ENCODE measurements around the gene QRSL1.
"Not testable (repeated sequence)": the region's sequence is repeated elsewhere in the genome, so short reads cannot be mapped to it uniquely, and the experiment has no call there.

Gene QRSL1

DNA sequence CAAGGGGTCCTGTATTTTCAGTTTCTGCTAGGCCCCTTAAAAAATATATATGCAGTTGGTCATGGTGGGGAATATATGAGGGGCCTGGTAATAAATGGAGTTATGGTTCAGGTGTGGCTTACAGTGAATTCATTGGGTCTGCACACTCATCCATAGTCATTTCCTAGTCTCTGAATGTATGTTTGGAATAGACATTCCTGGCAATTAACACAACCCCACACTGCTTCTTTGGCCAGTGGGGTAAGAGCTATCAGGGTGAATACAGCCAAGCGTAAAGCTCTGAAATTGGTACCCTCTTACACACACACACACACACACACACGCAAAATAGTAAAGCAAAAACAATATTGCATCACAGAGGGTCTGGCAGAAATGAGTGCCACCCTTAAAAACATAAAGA lies 56.5 kb downstream of the QRSL1 start:
- no peak for DNase-seq

DNA sequence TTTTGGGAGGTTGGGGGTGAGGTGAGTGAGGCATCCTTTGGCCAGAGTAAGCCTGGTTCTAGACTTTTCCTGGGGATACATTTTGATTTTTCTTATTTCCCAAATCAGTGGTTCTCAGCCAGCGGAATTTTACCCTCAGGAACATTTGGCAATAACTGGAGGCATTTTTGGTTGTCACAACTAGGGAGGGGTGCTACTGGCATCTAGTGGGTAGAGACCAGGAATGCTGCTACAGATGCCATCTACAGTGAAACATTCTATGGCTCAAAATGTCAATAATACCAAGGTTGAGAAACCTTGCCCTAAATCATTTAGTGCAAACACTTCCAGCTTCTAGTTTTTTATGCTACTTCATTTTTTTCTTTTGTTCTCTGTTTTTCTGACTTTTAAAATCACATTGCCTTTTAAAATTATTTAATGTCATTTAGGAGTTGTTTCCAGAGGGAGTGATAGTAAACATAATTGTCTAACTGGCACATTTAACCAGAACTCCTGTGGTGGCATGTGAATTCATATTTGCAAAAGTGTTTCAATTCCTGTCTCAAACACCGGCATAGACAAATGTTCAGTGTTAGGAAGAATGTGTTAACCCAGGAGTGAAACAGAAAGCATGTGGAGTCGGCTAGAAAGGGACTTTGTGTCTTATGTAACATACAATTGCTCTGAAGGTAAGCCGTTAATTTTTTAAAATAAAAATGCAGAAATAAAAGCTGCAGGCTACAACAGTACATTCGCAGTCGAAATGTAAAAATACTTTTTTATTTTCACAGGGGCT lies 59.0 kb downstream of the QRSL1 start:
- no peak for DNase-seq

DNA sequence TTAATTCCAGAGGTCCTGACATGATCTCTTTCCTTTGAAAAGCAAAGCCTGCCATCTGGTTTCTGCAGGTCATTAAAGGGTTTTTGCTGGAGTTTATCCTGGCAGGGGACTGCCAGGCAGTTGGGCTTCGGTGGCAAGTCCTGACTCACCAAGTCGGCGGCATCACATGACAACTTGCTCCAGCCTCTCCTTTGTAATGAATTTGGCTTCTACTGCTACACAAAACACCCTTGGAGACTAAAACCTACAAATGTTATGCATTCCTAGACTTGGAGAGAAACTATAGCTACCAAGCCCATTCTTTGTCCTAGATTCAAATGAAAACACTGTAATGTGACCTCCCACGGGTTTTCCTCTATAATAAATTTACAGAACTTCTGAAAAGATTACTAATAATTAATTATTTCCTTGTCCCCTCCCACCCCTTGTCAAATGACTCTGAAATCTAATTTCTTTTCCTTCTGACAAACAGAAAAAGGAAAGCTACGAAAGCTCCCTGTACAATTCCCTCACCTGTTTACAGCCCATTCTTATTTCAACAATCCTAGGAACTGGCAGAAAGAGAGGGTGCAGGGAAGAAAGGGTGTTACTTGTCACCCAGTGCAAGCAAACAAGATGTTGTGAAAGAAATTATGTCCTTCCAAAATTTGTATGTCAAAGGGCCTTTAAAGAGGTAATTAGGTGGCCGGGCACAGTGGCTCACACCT lies 62.9 kb downstream of the QRSL1 start:
- no peak for DNase-seq

DNA sequence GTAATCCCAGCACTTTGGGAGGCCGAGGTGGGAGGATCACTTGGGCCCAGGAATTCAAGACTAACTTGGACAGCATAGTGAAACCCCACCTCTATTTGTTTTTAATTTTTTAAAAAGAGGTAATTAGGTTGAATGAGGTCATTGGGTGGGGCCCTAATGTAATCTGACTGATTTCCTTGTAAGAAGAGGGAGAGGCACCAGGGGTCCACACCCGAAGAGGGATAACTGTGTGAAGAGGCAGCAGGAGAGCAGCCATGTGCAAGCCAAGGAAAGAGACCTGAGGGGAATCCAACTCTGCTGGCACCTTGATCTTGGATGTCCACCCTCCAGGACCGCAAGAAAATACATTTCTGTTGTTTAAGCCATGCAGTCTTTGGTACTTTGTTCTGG lies 63.4 kb downstream of the QRSL1 start:
- DNase-seq = no peak

DNA sequence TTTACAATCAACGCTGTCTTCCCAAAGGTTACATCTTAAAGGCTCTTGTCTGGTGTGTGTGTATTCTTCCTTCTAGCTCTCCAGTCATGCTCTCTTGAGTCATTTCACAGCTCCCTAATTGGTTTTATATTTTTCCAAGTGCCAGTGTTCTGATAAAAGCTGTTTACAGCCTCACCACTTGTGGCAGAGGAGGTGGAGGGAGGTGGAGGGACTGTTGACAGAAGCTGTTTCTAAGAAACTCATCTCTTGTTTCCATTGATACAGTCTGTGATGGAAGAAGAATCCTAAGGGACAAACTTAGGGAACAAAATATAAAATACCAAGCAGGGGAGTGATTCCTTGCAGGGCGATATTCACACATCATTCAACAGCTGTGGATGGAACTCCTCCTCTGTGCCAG lies 64.0 kb downstream of the QRSL1 start:
- no peak for DNase-seq

DNA sequence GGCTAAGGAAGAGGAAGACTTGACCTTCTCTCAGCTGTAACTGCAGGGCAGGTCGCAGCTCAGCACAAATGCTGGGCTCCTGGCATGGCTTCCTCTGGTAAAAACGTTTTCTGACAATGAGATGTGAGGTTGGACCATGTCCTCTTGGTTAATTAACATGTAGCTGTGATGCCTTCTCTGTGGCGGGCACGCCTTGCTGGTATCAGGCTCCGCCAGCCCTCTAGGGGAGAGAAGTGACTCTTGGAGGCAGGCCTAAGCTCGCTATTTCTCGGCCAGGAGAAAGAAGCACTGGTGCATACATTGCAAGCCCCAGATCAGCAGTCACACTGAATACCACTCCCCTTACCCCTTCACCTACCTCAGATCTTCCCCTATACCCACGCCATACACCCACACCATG lies 65.0 kb downstream of the QRSL1 start:
- no peak for DNase-seq

DNA sequence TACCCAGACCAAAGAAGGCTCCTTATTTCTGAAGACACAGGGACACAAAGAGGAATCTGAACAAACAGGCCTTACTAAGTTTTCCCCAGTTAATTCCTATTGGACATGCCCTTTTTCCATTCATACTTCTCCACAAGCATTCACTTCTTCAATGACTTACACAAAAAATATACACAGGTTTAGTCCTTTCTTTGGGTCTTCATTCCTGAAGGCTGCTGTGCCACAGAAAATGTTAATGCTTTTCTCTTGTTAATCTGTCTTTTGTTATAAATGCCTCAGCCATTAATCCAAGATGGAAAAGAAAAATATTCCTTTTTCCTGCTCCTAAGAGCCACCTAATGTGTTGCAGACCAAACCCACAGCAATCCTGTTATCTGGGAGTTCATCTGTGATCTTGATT lies 71.2 kb downstream of the QRSL1 start:
- DNase-seq = no peak

DNA sequence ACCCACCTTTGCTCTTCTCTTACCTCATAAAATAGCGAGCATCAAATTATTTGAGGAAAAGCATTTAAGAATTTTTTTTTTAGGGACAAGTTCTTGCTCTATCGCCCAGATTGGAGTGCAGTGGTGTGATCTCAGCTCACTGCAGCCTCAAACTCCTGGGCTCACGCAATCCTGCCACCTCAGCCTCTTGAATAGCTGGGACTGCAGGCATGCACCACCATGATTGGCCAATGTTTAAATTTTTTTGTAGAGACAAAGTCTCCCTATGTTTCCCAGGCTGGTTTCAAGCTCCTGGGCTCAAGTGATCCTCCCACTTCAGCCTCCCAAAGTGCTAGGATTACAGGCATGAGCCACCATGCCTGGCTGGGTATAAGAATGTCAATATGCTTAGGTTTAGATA lies 71.8 kb downstream of the QRSL1 start:
- DNase-seq = not testable (repeated sequence)

DNA sequence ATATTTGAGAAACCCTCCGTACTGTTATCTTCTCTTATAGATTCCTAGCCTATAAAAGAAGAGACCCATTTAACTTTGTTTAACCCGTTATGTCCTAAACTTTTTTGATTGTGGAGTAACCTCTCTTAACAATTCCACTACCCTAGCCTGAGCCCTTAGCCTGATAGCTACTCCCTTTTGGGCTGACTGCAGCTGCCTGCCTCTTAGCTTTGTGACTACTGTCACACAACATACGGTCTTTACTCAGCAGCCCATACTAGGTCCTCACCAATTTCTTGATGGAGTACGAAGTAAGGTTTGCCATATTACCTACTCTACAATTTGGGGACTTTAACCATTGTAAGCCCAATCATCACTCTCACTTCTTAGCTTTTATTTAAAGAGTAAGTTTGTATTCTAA lies 72.7 kb downstream of the QRSL1 start:
- DNase-seq = no peak

DNA sequence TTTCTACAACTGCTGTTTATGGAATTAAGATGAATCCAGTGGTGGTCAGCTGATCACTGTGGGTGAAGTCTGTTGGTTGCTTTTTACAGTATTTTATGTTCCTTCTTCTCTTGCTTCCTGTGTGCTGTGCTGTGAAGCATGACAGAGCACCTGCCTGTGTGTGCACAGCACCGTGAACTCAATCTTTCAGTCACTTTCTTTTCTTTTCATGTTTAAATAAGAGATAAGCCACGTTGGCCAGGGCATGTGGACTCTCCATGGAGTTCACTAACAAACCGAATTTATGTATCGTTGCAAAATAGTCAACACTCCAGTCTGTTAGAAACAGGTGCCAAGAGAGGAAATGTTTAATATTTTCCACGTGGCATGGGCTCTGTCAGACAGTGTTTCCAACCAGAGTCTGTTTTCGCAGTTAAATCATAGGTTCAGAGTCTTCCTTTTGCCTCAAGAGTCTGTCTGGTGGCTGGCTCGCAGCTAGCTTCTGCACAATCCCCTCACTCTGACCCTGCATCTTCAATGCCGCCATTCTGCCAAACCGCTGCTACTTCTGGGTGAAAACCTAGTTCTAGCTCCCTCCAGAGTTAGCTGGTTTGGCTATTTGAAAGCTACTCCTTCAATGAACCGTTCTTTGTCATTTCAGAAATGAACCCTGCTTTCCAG lies 73.2 kb downstream of the QRSL1 start:
- DNase-seq = no peak

DNA sequence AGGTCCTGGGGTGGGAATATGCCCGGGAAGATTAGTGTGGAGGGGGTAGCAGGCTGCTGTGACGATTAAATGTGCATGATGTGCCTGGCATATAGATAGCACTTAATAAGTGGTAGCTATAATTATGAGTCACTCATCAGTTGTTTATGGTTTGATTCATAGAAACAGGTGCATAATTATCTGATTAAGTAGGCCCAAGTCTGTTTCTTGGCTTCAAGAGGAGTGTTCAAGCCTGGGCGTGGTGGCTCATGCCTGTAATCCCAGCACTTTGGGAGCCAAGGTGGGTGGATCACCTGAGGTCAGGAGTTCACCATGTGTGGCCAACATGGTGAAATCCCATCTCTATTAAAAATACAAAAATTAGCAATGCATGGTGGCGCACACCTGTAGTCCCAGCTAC lies 74.9 kb downstream of the QRSL1 start:
- no peak for DNase-seq

DNA sequence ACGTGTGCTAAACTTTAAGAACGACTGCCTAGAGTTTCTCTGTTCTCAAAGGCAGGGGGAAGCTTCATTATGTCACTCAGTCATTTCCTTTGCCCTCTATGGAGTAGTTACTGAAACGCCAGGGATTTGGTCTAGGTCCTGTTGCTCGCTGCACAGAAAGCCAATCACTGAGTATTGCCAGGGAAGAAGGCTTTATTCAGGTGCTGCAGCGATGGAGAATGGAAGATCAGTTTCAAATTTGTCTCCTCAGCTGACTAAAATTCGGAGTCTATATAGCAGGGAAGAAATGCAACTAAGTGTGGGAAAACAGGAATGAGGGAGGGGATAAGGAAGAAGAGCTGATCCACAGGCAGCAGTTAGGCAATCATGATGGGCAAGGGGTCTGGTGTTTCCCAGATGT lies 75.8 kb downstream of the QRSL1 start:
- DNase-seq = no peak

DNA sequence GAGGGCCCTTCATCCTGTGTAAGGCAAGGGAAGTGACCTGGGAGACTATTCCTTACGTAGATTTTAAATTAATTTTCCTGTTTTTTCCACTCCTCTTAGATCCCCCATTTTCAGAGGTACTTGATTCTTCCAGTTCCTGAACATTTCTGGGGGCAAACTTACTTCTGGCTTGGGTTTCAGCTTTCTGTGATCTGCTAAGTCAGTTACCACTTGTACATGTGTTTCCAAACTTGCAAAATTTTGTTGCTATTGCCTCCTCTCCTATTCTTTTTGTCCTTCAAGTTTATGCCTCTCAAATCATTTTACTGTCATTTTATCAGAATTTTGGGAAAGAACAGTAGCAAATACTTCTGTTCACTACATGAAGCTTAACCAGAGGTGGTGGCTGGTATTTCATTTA lies 81.2 kb downstream of the QRSL1 start:
- no peak for DNase-seq

DNA sequence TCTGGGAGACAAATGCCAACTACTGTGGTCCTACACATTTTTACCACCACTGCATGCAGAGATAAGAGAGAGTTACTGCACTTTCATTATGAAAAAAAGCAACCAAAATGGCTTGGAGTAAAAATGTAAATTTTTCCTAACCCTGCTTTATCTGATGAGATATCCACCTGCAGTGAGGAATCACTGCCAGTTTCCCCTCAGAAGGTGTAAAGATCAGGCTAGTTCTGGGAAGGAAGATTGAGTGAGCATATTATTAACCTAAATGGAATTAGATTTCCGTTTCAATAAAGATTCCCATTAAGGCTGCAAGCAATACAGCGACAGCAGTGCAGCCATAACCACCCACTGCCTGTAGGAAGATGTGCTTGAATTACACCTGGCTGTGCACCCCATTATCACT lies 84.9 kb downstream of the QRSL1 start:
- no peak for DNase-seq

DNA sequence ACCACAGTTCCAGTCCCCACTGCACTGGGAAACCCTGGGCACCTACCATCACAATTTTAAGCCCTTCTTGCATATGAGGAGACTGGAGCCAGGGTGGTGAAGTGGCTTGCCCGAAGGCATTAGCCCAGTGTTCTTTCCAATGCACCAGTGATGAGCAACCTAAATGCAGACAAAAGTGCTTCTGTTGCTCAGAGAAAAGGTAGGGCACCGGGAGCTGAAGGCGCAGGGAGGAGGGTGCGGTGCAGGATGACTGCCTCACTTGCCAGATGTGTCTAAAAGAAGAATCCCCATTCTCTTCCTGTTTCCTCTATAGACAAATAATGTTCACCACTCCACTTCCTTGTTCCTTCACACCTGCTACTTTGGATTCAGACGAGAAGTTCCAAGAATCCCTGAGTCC lies 86.5 kb downstream of the QRSL1 start:
- no peak for DNase-seq

DNA sequence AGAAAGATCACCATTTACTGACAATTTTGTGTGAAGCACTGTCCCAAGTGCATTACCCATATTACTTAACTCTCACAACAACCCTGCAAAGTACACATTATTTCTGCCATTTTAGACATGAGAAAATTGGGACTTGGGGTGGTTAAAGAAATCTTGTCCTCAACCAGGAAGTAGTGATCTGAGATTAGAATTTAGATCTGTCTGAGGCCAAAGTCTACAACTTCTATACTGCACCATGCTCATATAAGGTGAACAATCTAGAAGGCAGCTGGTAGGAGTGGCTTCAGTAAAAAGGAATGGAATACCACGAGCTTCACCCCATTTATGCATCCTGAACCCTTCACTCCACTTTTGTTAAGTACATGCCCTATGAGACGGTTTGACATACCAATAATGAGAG lies 87.6 kb downstream of the QRSL1 start:
- DNase-seq = no peak
